CD4-positive, alpha-beta T cell (primary cell): Measurements from ENCODE around the gene ATG16L1. TPM values are rescaled to one million over a fixed set of nuclear protein-coding genes. Genes with fewer than 3 reads are reported as not detected.

Source experiments
- ATAC-seq: fragments of 200-7000 bp; cut with Tn5 transposase; one replicate; pipeline ENCODE4 v1.10.0; 2022; ENCODE audit warnings: mild to moderate bottlenecking; ENCODE audit not compliant: poor library complexity
- CTCF ChIA-PET: fragments of 350-600 bp; sonication (Branson Sonifier 250); formaldehyde crosslinking; loops from one replicate; lab custom pipeline; 2021; ENCODE audit warnings: antibody characterized with exemption, inconsistent platforms; lab: Charles Lee
- POLR2A ChIA-PET: fragments of 350-600 bp; sonication (Branson Sonifier 250); formaldehyde crosslinking; loops from one replicate; lab custom pipeline; 2021; ENCODE audit warnings: antibody characterized with exemption, inconsistent platforms; lab: Charles Lee
- DNase-seq, 14 experiments: peaks; one replicate each; pipeline ENCODE4 v3.0.0-alpha.2; 2013 to 2020; ENCODE audit warnings: mixed read lengths in 2 of 14
- H3K27ac ChIP-seq, 2 donors: one replicate each; pipeline versions ENCODE4 v1.5.1 to v1.7.0; 2013; ENCODE audit warnings: low read length in 2 of 2, low read depth in 1 of 2, mild to moderate bottlenecking in 1 of 2
- H3K27me3 ChIP-seq, 2 experiments: 1 replicate in 1 of 2; 2 replicates in 1 of 2; pipeline versions ENCODE4 v1.6.1 to v1.7.0; 2013; ENCODE audit warnings: low read length in 2 of 2, control low read depth in 1 of 2, mild to moderate bottlenecking in 1 of 2, moderate library complexity in 1 of 2; ENCODE audit not compliant: insufficient read depth in 2 of 2, control insufficient read depth in 1 of 2
- H3K36me3 ChIP-seq: one replicate; pipeline ENCODE4 v1.6.1; 2013; ENCODE audit warnings: low read length, control low read depth; ENCODE audit not compliant: insufficient read depth
- H3K4me1 ChIP-seq: one replicate; pipeline ENCODE4 v1.6.1; 2013; ENCODE audit warnings: low read length, control low read depth; ENCODE audit not compliant: insufficient read depth
- H3K4me3 ChIP-seq: one replicate; pipeline ENCODE4 v1.5.1; 2013; ENCODE audit warnings: mild to moderate bottlenecking, low read length, moderate library complexity
- H3K9me3 ChIP-seq, 2 experiments: 1 replicate in 1 of 2; 2 replicates in 1 of 2; pipeline versions ENCODE4 v1.6.1 to v1.7.0; 2013; ENCODE audit warnings: low read length in 2 of 2, mild to moderate bottlenecking in 2 of 2, control low read depth in 1 of 2, moderate library complexity in 1 of 2; ENCODE audit not compliant: control insufficient read depth in 1 of 2, insufficient read depth in 1 of 2
- H3K27ac Mint-ChIP-seq: one replicate; pipeline ENCODE4 v1.8.0; 2020; ENCODE audit warnings: mixed read lengths
- H3K27me3 Mint-ChIP-seq: one replicate; pipeline ENCODE4 v1.8.0; 2021; ENCODE audit warnings: mixed read lengths
- H3K36me3 Mint-ChIP-seq: one replicate; pipeline ENCODE4 v1.8.0; 2021; ENCODE audit warnings: low read depth, mixed read lengths
- H3K4me1 Mint-ChIP-seq: one replicate; pipeline ENCODE4 v1.8.0; 2021; ENCODE audit warnings: low read depth, mixed read lengths
- H3K4me3 Mint-ChIP-seq: one replicate; pipeline ENCODE4 v1.8.0; 2020; ENCODE audit warnings: mild to moderate bottlenecking, mixed read lengths
- H3K9me3 Mint-ChIP-seq: one replicate; pipeline ENCODE4 v1.8.0; 2020; ENCODE audit warnings: mixed read lengths
- intact Hi-C, 2 experiments: fragments of 100-400 bp; cut with DNase I in 1 of 2; cut with micrococcal nuclease in 1 of 2; formaldehyde crosslinking; loops; one replicate each; pipeline versions ENCODE4 v1.15.1 to v1.9.0; 2023 to 2025; cut with DNase I, micrococcal nuclease
- total RNA-seq, 174 experiments: library from RNA in 2 of 174; stranded (reverse) in 2 of 174; gene quantifications; one replicate each; pipeline ENCODE4 v1.2.3 and lab custom pipeline; 2021 to 2026
- TF ChIP-seq, protein P1 (sequence below): fragments of 200-600 bp; IDR thresholded peaks from one replicate; pipeline ENCODE4 v1.8.0; 2022; ENCODE audit warnings: antibody characterized with exemption, mild to moderate bottlenecking

ATG16L1 gene
- total RNA-seq, 2 experiments from 2014 or later, result 134 to 135 TPM

GRCh38 chr2:233287871-233288270 is 36.4 kb downstream of the ATG16L1 start:
- Histone ChIP-seq H3K27me3 (no peaks in the 10 kb centered on the region), H3K4me1 (no peaks in the 10 kb centered on the region), H3K36me3 (peaks cover 93% of the 10 kb centered on the region), H3K27ac (peak overlapping the region in 1 of 2 donors; percentile 19), H3K4me3 (no peak overlapping the region), H3K9me3 (no peaks in the 10 kb centered on the region)
- H3K27ac Mint-ChIP-seq, result peak overlapping the region; percentile 21
- H3K36me3 Mint-ChIP-seq, result peaks cover 95% of the 10 kb centered on the region
- H3K4me3 Mint-ChIP-seq, result no peak overlapping the region
- no peaks in the 10 kb centered on the region for H3K27me3 Mint-ChIP-seq
- TF ChIP-seq, protein P1, sequence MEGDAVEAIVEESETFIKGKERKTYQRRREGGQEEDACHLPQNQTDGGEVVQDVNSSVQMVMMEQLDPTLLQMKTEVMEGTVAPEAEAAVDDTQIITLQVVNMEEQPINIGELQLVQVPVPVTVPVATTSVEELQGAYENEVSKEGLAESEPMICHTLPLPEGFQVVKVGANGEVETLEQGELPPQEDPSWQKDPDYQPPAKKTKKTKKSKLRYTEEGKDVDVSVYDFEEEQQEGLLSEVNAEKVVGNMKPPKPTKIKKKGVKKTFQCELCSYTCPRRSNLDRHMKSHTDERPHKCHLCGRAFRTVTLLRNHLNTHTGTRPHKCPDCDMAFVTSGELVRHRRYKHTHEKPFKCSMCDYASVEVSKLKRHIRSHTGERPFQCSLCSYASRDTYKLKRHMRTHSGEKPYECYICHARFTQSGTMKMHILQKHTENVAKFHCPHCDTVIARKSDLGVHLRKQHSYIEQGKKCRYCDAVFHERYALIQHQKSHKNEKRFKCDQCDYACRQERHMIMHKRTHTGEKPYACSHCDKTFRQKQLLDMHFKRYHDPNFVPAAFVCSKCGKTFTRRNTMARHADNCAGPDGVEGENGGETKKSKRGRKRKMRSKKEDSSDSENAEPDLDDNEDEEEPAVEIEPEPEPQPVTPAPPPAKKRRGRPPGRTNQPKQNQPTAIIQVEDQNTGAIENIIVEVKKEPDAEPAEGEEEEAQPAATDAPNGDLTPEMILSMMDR, result no peak
- intact Hi-C loops, result loop anchor here in 1 of 2 experiments (10.0 kb wide), 1 partner anchor 157 kb away; no protein-coding TSS in a partner anchor
- ATAC-seq, result no peak
- H3K4me1 Mint-ChIP-seq, result peaks cover 12% of the 10 kb centered on the region
- no peak for DNase-seq
- ChIA-PET POLR2A (interaction anchor here (1.9 to 2.6 kb wide), 2 partner anchors 20 to 43 kb away, joined by 6 to 12 read pairs; no protein-coding TSS in a partner anchor), CTCF (no interaction called here)
- no peaks in the 10 kb centered on the region for H3K9me3 Mint-ChIP-seq

DNA sequence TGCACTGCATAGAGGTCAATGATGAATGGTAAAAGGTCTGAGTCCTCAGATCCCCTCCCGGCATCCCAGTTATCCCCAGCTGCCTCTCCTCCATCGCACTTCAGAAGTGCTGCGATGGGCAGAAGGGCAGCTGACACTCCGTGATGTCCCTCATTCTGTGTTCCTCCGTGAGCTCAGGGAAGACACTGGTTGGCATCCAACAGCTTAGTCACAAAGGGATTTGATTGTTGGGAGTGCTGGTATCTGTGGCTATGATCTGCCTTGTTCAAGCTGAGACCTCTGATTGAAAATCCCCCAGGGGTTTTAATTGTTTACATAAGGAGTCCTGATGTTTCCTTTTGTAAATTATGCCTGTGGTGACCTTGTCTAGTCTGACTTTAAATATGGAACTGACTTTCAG is 37.2 kb downstream of the ATG16L1 start:
- Mint-ChIP-seq H3K4me3 (no peak overlapping the region), H3K4me1 (peaks cover 10% of the 10 kb centered on the region), H3K9me3 (no peaks in the 10 kb centered on the region), H3K27ac (peak overlapping the region; percentile 42), H3K27me3 (no peaks in the 10 kb centered on the region), H3K36me3 (peaks cover 95% of the 10 kb centered on the region)
- ATAC-seq, result no peak
- H3K4me1 ChIP-seq, result no peaks in the 10 kb centered on the region
- ChIA-PET POLR2A (interaction anchor here (1.9 to 2.6 kb wide), 2 partner anchors 21 to 43 kb away, joined by 6 to 12 read pairs; no protein-coding TSS in a partner anchor), CTCF (no interaction called here)
- no peaks in the 10 kb centered on the region for H3K27me3 ChIP-seq
- no peak for DNase-seq
- H3K27ac ChIP-seq, result no peak overlapping the region
- H3K4me3 ChIP-seq, result no peak overlapping the region
- no peaks in the 10 kb centered on the region for H3K9me3 ChIP-seq
- intact Hi-C loops, result loop anchor here in 1 of 2 experiments (10.0 kb wide), 1 partner anchor 156 kb away; no protein-coding TSS in a partner anchor
- TF ChIP-seq, protein P1, result no peak
- peaks cover 93% of the 10 kb centered on the region for H3K36me3 ChIP-seq

GRCh38 chr2:233289648-233290047 is 38.2 kb downstream of the ATG16L1 start:
- Histone ChIP-seq H3K27me3 (no peaks in the 10 kb centered on the region), H3K4me3 (no peak overlapping the region), H3K36me3 (peaks cover 96% of the 10 kb centered on the region), H3K4me1 (no peaks in the 10 kb centered on the region), H3K27ac (no peak overlapping the region), H3K9me3 (no peaks in the 10 kb centered on the region)
- DNase-seq, result no peak
- ATAC-seq, result no peak
- no peaks in the 10 kb centered on the region for H3K9me3 Mint-ChIP-seq
- H3K36me3 Mint-ChIP-seq, result peaks cover 100% of the 10 kb centered on the region
- H3K4me3 Mint-ChIP-seq, result no peak overlapping the region
- TF ChIP-seq, protein P1, result no peak
- peak overlapping the region; percentile 37 for H3K27ac Mint-ChIP-seq
- H3K27me3 Mint-ChIP-seq, result no peaks in the 10 kb centered on the region
- peaks cover 10% of the 10 kb centered on the region for H3K4me1 Mint-ChIP-seq
- intact Hi-C loops, result loop anchor here in 1 of 2 experiments (5.0 to 10.0 kb wide), 2 partner anchors 63 to 155 kb away; partner anchors contain the start of gene DGKD
- POLR2A ChIA-PET, result interaction anchor here (0.6 kb wide), 1 partner anchor 14 kb away, joined by 4 read pairs; no protein-coding TSS in a partner anchor
- CTCF ChIA-PET, result no interaction called here
